Measurements from ENCODE around the gene DCTN2.

DNA sequence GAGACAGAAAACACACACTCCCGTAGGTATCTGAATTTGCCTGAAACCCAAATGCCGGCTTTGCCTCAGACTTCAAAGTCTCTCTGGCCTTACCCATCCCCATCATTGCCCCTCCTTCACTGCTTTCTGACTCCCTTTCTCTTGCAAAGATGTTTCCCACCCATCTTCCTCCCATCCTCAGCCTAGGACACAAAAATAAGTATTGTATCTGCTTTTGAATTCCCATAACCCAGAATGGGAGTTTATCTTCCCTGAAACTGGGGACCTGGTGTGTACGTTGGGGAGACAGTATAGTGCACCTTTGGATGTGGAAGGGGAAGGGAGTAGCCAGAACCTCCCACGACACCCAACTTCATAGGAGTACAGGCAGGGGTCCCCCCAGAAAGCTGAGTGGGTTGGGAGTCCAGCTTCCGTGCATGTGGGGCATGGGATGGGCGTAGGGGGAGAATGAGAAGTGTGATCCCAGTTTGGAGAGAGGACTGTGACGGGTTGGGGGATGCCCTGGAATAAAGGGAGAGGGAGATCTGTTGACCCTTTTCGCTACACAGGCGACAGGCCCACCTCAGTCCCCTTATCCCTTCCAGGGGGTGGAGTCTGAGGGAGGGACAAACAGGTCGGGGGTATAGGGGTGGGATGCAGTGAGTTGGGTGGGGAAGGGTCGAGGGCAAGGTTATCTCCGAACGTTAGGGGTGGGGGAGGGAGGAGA lies 2.4 kb upstream of the DCTN2 start:
- TF ChIP-seq EP300 (conservative IDR thresholded peaks at IDR 0.05; ENCODE audit: poor library complexity, severe bottlenecking) (no peak), EZH2 (IDR thresholded peaks at IDR 0.05; ENCODE audit: borderline replicate concordance, insufficient read depth, low read length, poor library complexity, severe bottlenecking) (no peak), RAD21 (conservative IDR thresholded peaks at IDR 0.05) (no peak), MXI1 (conservative IDR thresholded peaks at IDR 0.05; ENCODE audit: poor library complexity, severe bottlenecking) (no peak), SMC3 (conservative IDR thresholded peaks at IDR 0.05; ENCODE audit: poor library complexity) (no peak), POLR2AphosphoS5 (IDR thresholded peaks at IDR 0.05) (no peak), TAF1 (IDR thresholded peaks at IDR 0.05; ENCODE audit: low read depth) (no peak)
- TF ChIP-seq, protein P1, sequence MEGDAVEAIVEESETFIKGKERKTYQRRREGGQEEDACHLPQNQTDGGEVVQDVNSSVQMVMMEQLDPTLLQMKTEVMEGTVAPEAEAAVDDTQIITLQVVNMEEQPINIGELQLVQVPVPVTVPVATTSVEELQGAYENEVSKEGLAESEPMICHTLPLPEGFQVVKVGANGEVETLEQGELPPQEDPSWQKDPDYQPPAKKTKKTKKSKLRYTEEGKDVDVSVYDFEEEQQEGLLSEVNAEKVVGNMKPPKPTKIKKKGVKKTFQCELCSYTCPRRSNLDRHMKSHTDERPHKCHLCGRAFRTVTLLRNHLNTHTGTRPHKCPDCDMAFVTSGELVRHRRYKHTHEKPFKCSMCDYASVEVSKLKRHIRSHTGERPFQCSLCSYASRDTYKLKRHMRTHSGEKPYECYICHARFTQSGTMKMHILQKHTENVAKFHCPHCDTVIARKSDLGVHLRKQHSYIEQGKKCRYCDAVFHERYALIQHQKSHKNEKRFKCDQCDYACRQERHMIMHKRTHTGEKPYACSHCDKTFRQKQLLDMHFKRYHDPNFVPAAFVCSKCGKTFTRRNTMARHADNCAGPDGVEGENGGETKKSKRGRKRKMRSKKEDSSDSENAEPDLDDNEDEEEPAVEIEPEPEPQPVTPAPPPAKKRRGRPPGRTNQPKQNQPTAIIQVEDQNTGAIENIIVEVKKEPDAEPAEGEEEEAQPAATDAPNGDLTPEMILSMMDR (IDR thresholded peaks at IDR 0.05; ENCODE audit: poor library complexity, severe bottlenecking), result no peak

Measured in neural cell (in vitro differentiated cells).